ENCODE results near the gene NDUFB8. TPM values are rescaled to one million over a fixed set of nuclear protein-coding genes. Genes with fewer than 3 reads are reported as not detected.

Gene NDUFB8
- total and polyA plus RNA-seq, 2 of the 4 experiments (the other 2 are of a cell fraction), result 99.1 to 265 TPM

GRCh38 chr10:100567826-100568225 is 38.2 kb upstream of the NDUFB8 start:
- H3K9ac ChIP-seq (ENCODE audit: low read depth, low read length), result no peak overlapping the region
- H4K20me1 ChIP-seq (ENCODE audit: insufficient read depth, low read length), result no peaks in the 10 kb centered on the region
- no peak overlapping the region for H2BK15ac ChIP-seq (ENCODE audit: low read depth, low read length)
- dilution Hi-C loops (cut with HindIII; ENCODE audit: low sequenced_read_pairs, unreplicated experiment) (no loop called here), in situ Hi-C loops (cut with MboI; ENCODE audit: low sequenced_read_pairs) (no loop called here), intact Hi-C loops (cut with micrococcal nuclease) (loop anchor here (10.0 kb wide), 1 partner anchor 447 kb away; no protein-coding TSS in a partner anchor)
- no peak overlapping the region for H4K8ac ChIP-seq (ENCODE audit: low read depth in 2 of 2, low read length in 2 of 2)
- no peak overlapping the region for H3K23ac ChIP-seq (ENCODE audit: low read depth, low read length)
- H3K4me2 ChIP-seq (ENCODE audit: low read depth, low read length), result no peak overlapping the region
- peaks cover 61% of the 10 kb centered on the region for H3K27me3 ChIP-seq (ENCODE audit: control insufficient read depth, insufficient read depth, low read length)
- POLR2A ChIA-PET (ENCODE audit: unreplicated experiment), result no interaction called here
- H3K9me3 ChIP-seq (ENCODE audit: control insufficient read depth, insufficient read depth, low read length), result no peaks in the 10 kb centered on the region
- no peak for ATAC-seq (ENCODE audit: low read depth)
- H2BK5ac ChIP-seq (ENCODE audit: low read depth, low read length, poor library complexity, severe bottlenecking), result no peak overlapping the region
- H2AFZ ChIP-seq (replicated peaks; ENCODE audit: low read length, poor library complexity), result no peak overlapping the region
- H4K91ac ChIP-seq (ENCODE audit: insufficient read depth, low read depth, low read length), result no peak overlapping the region
- no peak overlapping the region for H2AK9ac ChIP-seq (replicated peaks; ENCODE audit: low read depth, low read length, poor library complexity)
- no peaks in the 10 kb centered on the region for H3K79me1 ChIP-seq (ENCODE audit: low read depth in 1 of 2, low read length in 2 of 2)
- H2AK5ac ChIP-seq (ENCODE audit: low read depth, low read length), result no peak overlapping the region
- no peak overlapping the region for H3K4ac ChIP-seq (ENCODE audit: low read depth, low read length)
- CTCF ChIA-PET, result no interaction called here
- no peak for DNase-seq
- BruUV-seq (replicated peaks), result no TSS peak
- H4K5ac ChIP-seq (ENCODE audit: low read depth, low read length), result no peak overlapping the region
- no peak overlapping the region for H3K4me3 ChIP-seq (ENCODE audit: insufficient read depth, low read depth, low read length)
- TF ChIP-seq RAD21 (IDR thresholded peaks at IDR 0.05; ENCODE audit: low read length) (no peak), MAFK (IDR thresholded peaks at IDR 0.05; ENCODE audit: low read depth, low read length) (no peak), RFX5 (IDR thresholded peaks at IDR 0.05; ENCODE audit: low read depth, low read length) (no peak), CHD1 (IDR thresholded peaks at IDR 0.05; ENCODE audit: low read depth, low read length) (no peak), MXI1 (IDR thresholded peaks at IDR 0.05; ENCODE audit: borderline replicate concordance, low read depth, low read length) (no peak), POLR2A (IDR thresholded peaks at IDR 0.05; ENCODE audit: low read depth, low read length) (no peak), FOS (IDR thresholded peaks at IDR 0.05; ENCODE audit: low read depth, low read length) (no peak), BHLHE40 (IDR thresholded peaks at IDR 0.05; ENCODE audit: low read depth, low read length) (no peak), ELK1 (IDR thresholded peaks at IDR 0.05; ENCODE audit: borderline replicate concordance, low read depth, low read length) (no peak), NFE2L2 (IDR thresholded peaks at IDR 0.05; ENCODE audit: low read depth, low read length) (no peak), MAZ (IDR thresholded peaks at IDR 0.05; ENCODE audit: borderline replicate concordance, low read depth, low read length) (no peak), RCOR1 (IDR thresholded peaks at IDR 0.05; ENCODE audit: insufficient replicate concordance, low read length) (no peak), USF2 (IDR thresholded peaks at IDR 0.05; ENCODE audit: low read depth, low read length) (no peak), SMC3 (IDR thresholded peaks at IDR 0.05; ENCODE audit: low read depth, low read length) (no peak), CEBPB (IDR thresholded peaks at IDR 0.05; ENCODE audit: low read depth, low read length) (no peak)
- TF ChIP-seq, protein P1, sequence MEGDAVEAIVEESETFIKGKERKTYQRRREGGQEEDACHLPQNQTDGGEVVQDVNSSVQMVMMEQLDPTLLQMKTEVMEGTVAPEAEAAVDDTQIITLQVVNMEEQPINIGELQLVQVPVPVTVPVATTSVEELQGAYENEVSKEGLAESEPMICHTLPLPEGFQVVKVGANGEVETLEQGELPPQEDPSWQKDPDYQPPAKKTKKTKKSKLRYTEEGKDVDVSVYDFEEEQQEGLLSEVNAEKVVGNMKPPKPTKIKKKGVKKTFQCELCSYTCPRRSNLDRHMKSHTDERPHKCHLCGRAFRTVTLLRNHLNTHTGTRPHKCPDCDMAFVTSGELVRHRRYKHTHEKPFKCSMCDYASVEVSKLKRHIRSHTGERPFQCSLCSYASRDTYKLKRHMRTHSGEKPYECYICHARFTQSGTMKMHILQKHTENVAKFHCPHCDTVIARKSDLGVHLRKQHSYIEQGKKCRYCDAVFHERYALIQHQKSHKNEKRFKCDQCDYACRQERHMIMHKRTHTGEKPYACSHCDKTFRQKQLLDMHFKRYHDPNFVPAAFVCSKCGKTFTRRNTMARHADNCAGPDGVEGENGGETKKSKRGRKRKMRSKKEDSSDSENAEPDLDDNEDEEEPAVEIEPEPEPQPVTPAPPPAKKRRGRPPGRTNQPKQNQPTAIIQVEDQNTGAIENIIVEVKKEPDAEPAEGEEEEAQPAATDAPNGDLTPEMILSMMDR (conservative IDR thresholded peaks at IDR 0.05; ENCODE audit: low read depth, low read length), result no peak
- no peaks in the 10 kb centered on the region for H3K4me1 ChIP-seq (ENCODE audit: control insufficient read depth, insufficient read depth, low read length)
- H3K27ac ChIP-seq (ENCODE audit: insufficient read depth, low read length), result no peak overlapping the region
- H3K14ac ChIP-seq (replicated peaks; ENCODE audit: low read depth, low read length), result no peak overlapping the region
- H3K36me3 ChIP-seq (ENCODE audit: control insufficient read depth, insufficient read depth, low read length), result no peaks in the 10 kb centered on the region
- no peak overlapping the region for H3K56ac ChIP-seq (ENCODE audit: extremely low read depth, insufficient read depth, low read length)
- H2BK20ac ChIP-seq (ENCODE audit: low read depth, low read length), result no peak overlapping the region
- no peak overlapping the region for H3K18ac ChIP-seq (ENCODE audit: low read depth, low read length)
- peaks cover 3% of the 10 kb centered on the region; the same call in 1 of the 2 replicates for H3K9me1 ChIP-seq (ENCODE audit: insufficient read depth, low read length)
- H2BK120ac ChIP-seq (ENCODE audit: low read depth, low read length), result no peak overlapping the region
- WGBS, 2 experiments (ENCODE audit: extremely low coverage in 2 of 2, insufficient read length in 1 of 2), result 83% methylated on average over 1 of the region's 6 CpGs; no CpG with 5 or more reads in 1 of the 2 experiments

Measured in IMR-90 (cell line).